DMS153 treated with DMSO at 0.1 percent for 48 hours (cell line): Measurements from ENCODE around the gene ADARB2.
"Not testable (repeated sequence)": the region's sequence is repeated elsewhere in the genome, so short reads cannot be mapped to it uniquely, and the experiment has no call there.

Source experiments
- DNase-seq: peaks from one replicate; lab custom pipeline; 2025; ENCODE audit not compliant: unreplicated experiment; lab: John Stamatoyannopoulos, UW

The ADARB2 gene

DNA sequence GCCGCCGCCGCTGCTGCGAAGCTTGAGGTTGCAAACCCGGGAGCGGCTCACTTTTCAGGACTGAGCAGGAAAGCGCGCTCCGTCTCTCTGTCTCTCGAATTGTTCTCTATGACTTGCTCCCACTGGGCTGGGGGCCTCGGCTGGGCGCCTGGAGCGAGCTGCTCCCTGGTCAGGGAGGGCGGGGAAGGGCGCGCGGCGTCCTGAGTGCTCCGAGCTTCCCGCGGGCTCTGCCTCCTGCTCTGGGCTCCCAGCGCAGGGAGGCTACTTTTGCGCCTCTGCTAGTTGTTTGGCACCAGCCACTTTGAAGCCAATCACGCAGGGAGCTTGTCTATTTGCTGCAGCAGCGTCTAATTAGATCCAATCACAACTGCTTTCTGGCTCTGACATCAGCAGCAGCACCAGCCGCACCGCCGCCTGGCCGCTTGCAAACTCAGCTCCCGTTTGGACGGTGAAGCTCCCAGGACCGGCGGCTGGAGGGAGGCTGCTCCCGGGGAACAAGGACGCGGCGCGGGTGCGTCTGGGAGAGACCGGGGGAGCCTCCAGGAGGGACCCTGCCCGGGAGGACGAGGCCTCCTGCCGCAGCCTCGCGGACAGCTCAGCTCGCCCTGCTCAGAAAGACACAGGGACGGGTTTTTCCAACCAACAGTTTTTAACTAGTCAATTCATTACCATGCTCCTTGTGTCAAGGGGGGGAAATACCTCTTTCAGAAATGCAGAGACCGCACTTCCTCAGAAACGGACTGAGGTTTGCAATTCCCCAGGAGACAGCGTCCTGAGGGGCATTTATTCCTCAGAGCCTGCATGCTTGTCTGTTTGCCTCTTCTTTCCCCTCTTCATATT lies at the start of gene ADARB2:
Gene ADARB2 (minus strand): TSS at position 304 of the 840 bp plus-strand sequence.
- peak; percentile 62 for DNase-seq

GRCh38 chr10:1785835-1786234 lies 48.5 kb upstream of the ADARB2 start:
- no peak for DNase-seq

- DNase-seq: no peak
Measured at GRCh38 chr10:1782841-1783240, 45.5 kb upstream of the ADARB2 start.

- DNase-seq: no peak
Measured at GRCh38 chr10:1779796-1780195, 42.5 kb upstream of the ADARB2 start.

DNA sequence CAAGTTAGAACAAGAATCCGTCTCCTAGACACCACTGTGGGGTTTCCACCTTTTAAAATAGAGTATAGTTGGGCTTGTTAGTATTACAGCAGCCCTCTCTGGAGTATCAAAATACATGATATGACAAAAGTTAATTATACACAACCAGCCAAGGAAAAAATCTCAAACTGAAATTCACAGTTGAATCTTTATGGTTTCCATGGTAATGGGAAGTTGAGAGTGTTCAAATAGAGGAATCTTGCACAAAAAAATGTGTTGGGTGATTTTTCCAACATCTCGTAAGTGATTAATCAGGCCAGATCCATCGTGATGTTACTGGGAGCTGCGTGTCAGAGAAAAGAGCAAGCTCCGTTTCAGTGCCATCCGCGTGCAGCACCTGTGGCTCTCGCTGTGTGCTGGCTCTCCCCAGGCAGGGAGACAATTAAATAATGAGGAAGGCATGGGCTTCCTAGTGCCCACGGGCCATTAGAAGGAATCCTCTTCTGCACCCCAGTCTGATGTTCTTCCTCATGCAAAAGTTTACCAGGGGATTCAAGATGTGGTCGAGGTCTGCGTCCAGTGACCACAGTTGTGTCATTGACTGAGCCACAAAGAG lies 41.1 kb upstream of the ADARB2 start:
- DNase-seq: no peak

DNA sequence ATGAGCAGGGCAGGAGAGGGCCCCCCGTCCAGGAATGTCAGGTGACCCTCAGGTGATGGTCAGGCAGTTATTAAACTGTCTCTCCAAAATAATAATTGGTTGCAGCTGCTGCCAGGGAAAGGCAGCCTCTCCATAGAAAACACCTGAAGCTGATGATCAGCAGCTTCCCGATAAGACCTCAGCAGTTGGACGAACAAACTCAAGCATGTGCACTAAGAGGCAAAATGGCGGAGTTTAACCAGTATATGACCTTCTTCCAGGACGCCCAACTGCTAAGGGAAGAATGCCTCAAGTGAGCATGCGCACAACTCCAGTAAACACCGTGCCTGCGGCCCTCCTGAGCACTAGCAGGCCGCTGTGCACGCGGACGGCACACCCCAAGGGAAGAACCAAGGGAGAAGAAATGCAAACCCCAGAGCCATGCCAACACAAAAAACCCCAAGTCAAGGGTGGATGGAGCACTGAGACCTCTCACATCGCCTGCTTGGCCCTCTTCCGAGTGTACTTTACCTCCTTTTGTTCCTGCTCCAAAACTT lies 38.9 kb upstream of the ADARB2 start:
- no peak for DNase-seq

- no peak for DNase-seq
Measured at GRCh38 chr10:1774796-1775195, 37.5 kb upstream of the ADARB2 start.

DNA sequence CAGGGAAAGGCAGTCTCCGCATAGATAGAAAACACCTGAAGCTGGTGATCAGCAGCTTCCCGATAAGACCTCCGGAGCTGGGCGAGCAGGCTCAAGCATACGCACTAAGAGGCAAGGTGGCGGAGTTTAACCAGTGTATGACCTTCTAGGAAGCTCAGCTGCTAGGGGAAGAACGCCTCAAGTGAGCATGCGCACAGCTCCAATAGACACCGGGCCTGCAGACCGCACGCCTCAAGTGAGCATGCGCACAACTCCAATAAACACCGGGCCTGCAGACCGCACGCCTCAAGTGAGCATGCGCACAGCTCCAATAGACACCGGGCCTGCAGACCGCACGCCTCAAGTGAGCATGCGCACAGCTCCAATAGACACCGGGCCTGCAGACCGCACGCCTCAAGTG lies 35.9 kb upstream of the ADARB2 start:
- DNase-seq: not testable (repeated sequence)

DNA sequence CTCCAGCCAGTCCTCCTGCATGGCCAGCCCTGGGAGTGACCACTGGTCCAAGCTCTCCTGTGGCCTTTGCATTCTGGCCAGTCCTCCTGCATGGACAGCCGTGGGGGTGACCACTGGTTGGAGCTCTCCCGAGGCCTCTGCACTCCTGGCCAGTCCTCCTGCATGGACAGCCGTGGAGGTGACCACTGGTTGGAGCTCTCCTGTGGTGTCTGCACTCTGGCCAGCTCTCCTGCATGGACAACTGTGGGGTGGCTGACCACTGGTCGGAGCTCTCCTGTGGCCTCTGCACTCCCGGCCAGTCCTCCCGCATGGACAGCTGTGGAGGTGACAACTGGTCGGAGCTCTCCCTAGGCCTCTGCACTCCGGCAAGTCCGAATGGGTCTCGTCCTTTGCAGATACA lies 28.7 kb upstream of the ADARB2 start:
- DNase-seq: no peak

- no peak for DNase-seq
Measured at GRCh38 chr10:1762076-1762475, 24.8 kb upstream of the ADARB2 start.

DNA sequence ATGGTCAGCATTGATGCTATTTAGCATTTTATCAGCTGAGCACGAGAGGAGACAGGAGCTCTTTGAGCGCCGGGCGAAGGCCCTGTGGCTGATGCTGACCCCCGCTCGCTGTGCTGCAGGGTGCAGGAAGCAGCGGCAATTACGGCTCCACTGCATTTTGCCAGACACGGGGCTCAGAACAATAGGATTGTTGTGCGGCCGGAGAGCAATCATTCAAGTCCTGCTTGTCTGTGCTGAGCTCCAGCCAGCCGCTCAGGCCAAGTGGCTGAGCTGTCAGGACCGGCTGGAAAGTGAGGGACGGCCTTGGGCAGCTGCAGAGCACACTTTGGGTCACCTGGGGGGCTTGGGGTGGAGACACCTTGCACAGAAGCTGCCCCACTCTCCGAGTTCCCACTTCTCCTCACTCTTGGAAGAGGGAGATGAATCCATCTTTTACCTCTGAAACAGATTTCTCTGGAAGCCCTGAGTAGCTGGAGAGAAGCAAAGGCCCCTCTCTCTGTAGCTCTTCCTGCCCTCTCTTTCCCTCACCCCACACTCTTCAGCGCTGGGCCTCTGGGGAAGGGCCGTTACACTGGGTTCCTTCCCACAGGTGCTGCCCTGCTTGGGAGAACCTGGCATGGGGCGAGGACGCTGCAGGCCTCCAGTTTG lies 17.3 kb upstream of the ADARB2 start:
- no peak for DNase-seq

DNA sequence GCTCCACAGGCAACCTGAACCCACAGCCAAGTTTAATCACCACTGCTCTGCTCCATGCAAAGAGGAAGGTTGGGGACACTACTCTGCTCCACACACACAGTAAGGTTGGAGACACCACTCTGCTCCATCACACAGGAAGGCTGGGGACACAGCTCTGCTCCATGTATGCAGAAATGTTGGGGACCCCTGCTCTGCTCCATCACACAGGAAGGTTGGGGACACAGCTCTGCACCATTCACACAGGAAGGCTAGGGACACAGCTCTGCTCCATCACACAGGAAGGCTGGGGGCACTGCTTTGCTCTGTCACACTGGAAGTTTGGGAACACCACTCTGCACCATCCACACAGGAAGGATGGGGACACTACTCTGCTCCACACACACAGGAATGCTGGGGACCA lies 14.8 kb upstream of the ADARB2 start:
- no peak for DNase-seq

DNA sequence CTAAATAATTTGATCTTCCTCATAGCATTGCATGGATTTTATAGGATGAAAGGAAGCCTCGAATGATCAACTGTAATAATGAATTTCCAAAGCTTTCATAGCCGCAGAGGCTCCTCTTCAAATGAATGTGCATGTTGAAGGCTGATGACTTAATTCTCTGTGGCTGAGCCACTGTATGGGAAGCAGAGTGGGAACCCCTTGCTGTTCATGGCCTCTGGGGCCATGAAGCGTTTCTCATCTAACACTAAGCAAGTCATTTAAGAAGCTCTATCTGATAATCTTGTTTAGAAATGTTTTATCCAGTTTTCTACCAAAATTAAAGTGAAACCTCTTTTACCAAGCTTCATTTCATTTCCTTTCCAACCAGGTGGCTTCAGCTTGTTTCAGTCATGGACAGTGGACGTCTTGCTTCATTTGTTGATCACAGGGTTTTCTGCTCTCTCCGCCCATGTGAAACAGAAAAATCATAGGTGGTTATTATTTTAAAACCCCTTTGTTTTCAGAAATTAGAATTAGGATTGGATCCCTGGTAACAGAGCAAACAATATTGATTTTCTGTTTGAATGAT lies 10.3 kb upstream of the ADARB2 start:
- DNase-seq: no peak

GRCh38 chr10:1746796-1747195 lies 9.5 kb upstream of the ADARB2 start:
- DNase-seq: no peak

- no peak for DNase-seq
Measured at GRCh38 chr10:1745780-1746456, 8.6 kb upstream of the ADARB2 start.

- no peak for DNase-seq
Measured at GRCh38 chr10:1744524-1744923, 7.2 kb upstream of the ADARB2 start.

DNA sequence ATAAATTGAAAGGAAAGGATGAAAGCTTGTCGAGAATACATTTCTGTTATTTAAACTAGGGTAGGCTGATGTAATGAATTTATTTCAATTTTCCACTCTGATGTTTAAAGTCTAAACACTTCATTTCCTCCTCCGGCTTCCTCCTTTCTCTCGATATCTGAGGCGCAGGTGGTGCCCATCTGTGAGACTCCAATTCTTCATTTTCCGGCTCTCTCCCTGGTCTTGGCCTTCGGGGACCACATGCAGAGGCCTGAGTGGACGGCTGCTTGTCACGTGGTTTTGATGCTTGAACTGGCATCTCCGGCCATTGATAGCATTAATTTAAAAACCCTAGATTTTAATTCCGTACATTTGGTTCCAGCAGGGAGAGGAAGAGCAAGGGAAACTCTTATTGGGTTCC lies 5.8 kb upstream of the ADARB2 start:
- no peak for DNase-seq

- DNase-seq: no peak
Measured at GRCh38 chr10:1741450-1741849, 4.1 kb upstream of the ADARB2 start.

GRCh38 chr10:1739751-1740150 lies 2.4 kb upstream of the ADARB2 start:
- DNase-seq: peak; percentile 43

GRCh38 chr10:1738950-1739349 lies 1.6 kb upstream of the ADARB2 start:
- DNase-seq: no peak

- no peak for DNase-seq
Measured at GRCh38 chr10:1736972-1737221, 428 bp downstream of the ADARB2 start.
